NT2/D1 (cell line): Measurements from ENCODE around the gene R3HDM4.

Experiments
- SUZ12 ChIP-seq: IDR thresholded peaks from 2 replicates; pipeline ENCODE4 v1.6.1; 2011; ENCODE audit not compliant: insufficient read length, insufficient read depth; ENCODE audit errors: extremely low read depth
- YY1 ChIP-seq: IDR thresholded peaks from 2 replicates; pipeline ENCODE4 v1.6.1; 2011; ENCODE audit not compliant: insufficient read length, insufficient read depth
- ZNF274 ChIP-seq: IDR thresholded peaks from 2 replicates; pipeline ENCODE4 v1.6.1; 2011; ENCODE audit warnings: mild to moderate bottlenecking, low read depth, low read length

DNA sequence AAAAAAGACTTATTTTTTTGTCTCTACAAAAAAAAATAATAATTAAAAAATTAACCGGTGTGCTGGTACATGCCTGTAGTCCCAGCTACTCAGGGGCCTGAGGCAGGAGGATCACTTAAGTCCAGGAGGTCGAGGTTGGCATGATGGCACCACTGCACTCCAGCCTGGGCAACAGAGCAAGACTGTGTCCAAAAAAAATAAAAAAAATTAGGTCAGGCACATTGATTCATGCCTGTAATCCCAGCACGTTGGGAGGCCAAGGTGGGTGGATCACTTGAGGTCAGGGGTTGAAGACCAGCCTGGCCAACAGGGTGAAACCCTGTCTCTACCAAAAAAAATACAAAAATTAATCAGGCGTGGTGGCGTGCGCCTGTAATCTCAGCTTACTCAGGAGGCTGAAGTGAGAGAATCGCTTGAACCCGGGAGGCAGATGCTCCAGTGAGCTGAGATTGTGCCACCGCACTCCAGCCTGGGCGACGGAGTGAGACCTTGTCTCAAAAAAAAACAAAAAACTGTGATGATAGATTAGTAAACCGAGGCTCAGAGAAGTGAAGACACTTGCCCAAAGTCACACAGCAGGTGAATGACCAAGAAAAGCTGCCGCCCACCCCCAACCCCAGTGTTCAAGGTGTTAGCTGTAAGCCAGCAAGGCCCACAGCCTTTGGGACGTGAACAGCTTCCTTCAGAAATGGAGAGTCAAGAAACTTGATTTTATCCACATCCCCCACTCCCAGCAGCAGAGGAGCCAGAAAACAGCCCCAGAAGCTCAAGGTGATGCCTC is 10.4 kb downstream of the R3HDM4 start:
- no peak for TF ChIP-seq SUZ12
- no peak for TF ChIP-seq ZNF274
- no peak for TF ChIP-seq YY1
